Sigmoid colon (tissue), 4 donors: ENCODE results near the gene FN1.

ENCODE experiments used
- EP300 ChIP-seq, 4 donors: sonication (generic); formaldehyde crosslinking; IDR thresholded peaks; one replicate each; pipeline ENCODE4 v1.6.1; 2017; ENCODE audit warnings: antibody characterized with exemption in 4 of 4
- POLR2A ChIP-seq, 2 donors: fragments of 450-650 bp; IDR thresholded peaks; one replicate each; pipeline ENCODE4 v1.6.1; 2016; ENCODE audit warnings: antibody characterized with exemption in 2 of 2, mild to moderate bottlenecking in 2 of 2, moderate library complexity in 2 of 2
- POLR2AphosphoS5 ChIP-seq, 4 donors: sonication (generic); formaldehyde crosslinking; IDR thresholded peaks; one replicate each; pipeline ENCODE4 v1.6.1; 2017; ENCODE audit warnings: antibody characterized with exemption in 4 of 4
- TF ChIP-seq, protein P1 (sequence below), 4 experiments: fragments of 450-650 bp in 3 of 4; fragments of 200-600 bp in 1 of 4; IDR thresholded peaks; one replicate each; pipeline ENCODE4 v1.5.1; 2016 to 2019; ENCODE audit warnings: antibody characterized with exemption in 4 of 4, mild to moderate bottlenecking in 3 of 4, moderate library complexity in 2 of 4

DNA sequence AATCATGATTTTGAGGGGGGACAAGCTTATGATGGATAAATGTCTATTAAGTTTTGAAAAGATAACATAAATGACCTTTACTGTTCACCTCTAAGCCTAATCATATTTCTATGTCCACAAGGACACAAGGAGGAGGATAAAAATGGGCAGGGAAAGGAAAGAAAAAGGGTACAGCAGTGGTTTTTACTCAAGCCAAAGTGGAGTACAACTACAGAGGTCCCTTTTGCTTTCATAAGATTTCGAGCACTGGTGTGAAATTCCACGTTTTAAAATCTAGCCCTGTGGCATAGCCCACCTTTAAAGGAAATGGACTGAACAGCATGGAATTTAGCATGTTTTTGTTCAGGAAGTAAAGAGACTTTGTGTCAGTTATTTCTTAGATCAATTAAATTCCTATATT lies 19.2 kb downstream of the FN1 start:
- TF ChIP-seq POLR2A (IDR thresholded peaks at IDR 0.05) (no peak), EP300 (IDR thresholded peaks at IDR 0.05) (no peak), POLR2AphosphoS5 (IDR thresholded peaks at IDR 0.05) (no peak)
- TF ChIP-seq, protein P1, sequence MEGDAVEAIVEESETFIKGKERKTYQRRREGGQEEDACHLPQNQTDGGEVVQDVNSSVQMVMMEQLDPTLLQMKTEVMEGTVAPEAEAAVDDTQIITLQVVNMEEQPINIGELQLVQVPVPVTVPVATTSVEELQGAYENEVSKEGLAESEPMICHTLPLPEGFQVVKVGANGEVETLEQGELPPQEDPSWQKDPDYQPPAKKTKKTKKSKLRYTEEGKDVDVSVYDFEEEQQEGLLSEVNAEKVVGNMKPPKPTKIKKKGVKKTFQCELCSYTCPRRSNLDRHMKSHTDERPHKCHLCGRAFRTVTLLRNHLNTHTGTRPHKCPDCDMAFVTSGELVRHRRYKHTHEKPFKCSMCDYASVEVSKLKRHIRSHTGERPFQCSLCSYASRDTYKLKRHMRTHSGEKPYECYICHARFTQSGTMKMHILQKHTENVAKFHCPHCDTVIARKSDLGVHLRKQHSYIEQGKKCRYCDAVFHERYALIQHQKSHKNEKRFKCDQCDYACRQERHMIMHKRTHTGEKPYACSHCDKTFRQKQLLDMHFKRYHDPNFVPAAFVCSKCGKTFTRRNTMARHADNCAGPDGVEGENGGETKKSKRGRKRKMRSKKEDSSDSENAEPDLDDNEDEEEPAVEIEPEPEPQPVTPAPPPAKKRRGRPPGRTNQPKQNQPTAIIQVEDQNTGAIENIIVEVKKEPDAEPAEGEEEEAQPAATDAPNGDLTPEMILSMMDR (IDR thresholded peaks at IDR 0.05): no peak
